ENCODE results near the gene OAS2. TPM values are rescaled to one million over a fixed set of nuclear protein-coding genes. Genes with fewer than 3 reads are reported as not detected.

OAS2 gene
- total and polyA plus RNA-seq, 2 of the 8 experiments (the other 6 are each of a cell fraction or from before 2014, with no cell fraction given), result 0.06 TPM; not detected in 1

DNA sequence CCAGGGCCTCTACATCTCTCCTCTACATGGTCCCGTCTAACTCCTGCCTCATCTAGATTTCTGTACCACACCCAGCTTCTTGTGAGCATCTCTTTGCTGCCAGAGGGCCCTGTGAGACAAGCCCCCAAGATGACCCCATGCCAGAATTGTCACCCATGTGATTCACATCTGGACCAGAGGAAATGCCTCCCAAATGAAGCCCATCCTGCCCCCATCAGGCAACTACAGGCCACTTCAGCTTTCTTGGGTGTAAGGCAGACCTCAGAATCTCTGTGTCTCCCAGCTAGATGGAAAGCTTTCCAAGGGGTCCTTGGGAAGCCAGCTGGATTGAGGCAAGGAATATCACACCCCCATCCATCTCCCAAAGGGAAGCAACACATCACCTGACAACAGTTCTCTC is 49.3 kb upstream of the OAS2 start:
- no peaks in the 10 kb centered on the region for H3K79me1 ChIP-seq (ENCODE audit: low read depth, low read length)
- H3K18ac ChIP-seq (ENCODE audit: extremely low read depth, low read length), result no peak overlapping the region
- no peak overlapping the region for H2BK12ac ChIP-seq (ENCODE audit: low read depth, low read length)
- no peak for DNase-seq (ENCODE audit: low read depth in 1 of 2, low spot score in 2 of 2)
- no peak overlapping the region for H2BK120ac ChIP-seq (replicated peaks; ENCODE audit: low read depth, low read length)
- H3K4me3 ChIP-seq (ENCODE audit: extremely low read depth in 1 of 4, insufficient read depth in 2 of 4, low read depth in 3 of 4, low read length in 4 of 4), result no peak overlapping the region
- no peak overlapping the region for H2BK20ac ChIP-seq (ENCODE audit: low read length)
- H4K91ac ChIP-seq (replicated peaks; ENCODE audit: insufficient read length, low read length), result no peak overlapping the region
- H3K9ac ChIP-seq (replicated peaks in 1 of 4; ENCODE audit: extremely low read depth in 1 of 4, low read depth in 3 of 4, low read length in 3 of 4), result no peak overlapping the region
- no peak overlapping the region for H3K23ac ChIP-seq (ENCODE audit: insufficient read length)
- TF ChIP-seq SUZ12 (IDR thresholded peaks at IDR 0.05; ENCODE audit: low read length) (no peak), SIRT6 (IDR thresholded peaks at IDR 0.05; ENCODE audit: low read length) (no peak), RAD21 (IDR thresholded peaks at IDR 0.05 in 1 of 2, conservative IDR thresholded peaks at IDR 0.05 in 1 of 2; ENCODE audit: low read depth in 2 of 2, low read length in 2 of 2) (peak; percentile 57 to 74)
- TF ChIP-seq, protein P1, sequence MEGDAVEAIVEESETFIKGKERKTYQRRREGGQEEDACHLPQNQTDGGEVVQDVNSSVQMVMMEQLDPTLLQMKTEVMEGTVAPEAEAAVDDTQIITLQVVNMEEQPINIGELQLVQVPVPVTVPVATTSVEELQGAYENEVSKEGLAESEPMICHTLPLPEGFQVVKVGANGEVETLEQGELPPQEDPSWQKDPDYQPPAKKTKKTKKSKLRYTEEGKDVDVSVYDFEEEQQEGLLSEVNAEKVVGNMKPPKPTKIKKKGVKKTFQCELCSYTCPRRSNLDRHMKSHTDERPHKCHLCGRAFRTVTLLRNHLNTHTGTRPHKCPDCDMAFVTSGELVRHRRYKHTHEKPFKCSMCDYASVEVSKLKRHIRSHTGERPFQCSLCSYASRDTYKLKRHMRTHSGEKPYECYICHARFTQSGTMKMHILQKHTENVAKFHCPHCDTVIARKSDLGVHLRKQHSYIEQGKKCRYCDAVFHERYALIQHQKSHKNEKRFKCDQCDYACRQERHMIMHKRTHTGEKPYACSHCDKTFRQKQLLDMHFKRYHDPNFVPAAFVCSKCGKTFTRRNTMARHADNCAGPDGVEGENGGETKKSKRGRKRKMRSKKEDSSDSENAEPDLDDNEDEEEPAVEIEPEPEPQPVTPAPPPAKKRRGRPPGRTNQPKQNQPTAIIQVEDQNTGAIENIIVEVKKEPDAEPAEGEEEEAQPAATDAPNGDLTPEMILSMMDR (IDR thresholded peaks at IDR 0.05; ENCODE audit: control extremely low read depth in 1 of 3, insufficient read depth in 1 of 3, low read depth in 1 of 3, low read length in 3 of 3), result peak; percentile 37 to 60 (median 48)
- no peak overlapping the region for H3K4ac ChIP-seq (replicated peaks; ENCODE audit: insufficient read length, low read depth, low read length)
- H3K23me2 ChIP-seq (ENCODE audit: low read depth, low read length), result no peaks in the 10 kb centered on the region
- no peaks in the 10 kb centered on the region for H3K36me3 ChIP-seq (ENCODE audit: control insufficient read depth in 2 of 4, insufficient read depth in 4 of 4, low read length in 3 of 4)
- no peak overlapping the region for H3K27ac ChIP-seq (ENCODE audit: low read depth, low read length)
- H3K79me2 ChIP-seq (ENCODE audit: control insufficient read depth in 1 of 2, insufficient read depth in 2 of 2, low read length in 2 of 2), result no peaks in the 10 kb centered on the region
- H2AFZ ChIP-seq (ENCODE audit: low read length), result no peak overlapping the region
- H3K56ac ChIP-seq (replicated peaks; ENCODE audit: insufficient read length, low read depth, low read length), result no peak overlapping the region
- POLR2A ChIA-PET (ENCODE audit: partially characterized antibody), result no interaction called here
- H3K27me3 ChIP-seq (replicated peaks in 1 of 4; ENCODE audit: control insufficient read depth in 3 of 4, extremely low read depth in 1 of 4, insufficient read depth in 3 of 4, low read length in 3 of 4), result no peaks in the 10 kb centered on the region
- H3K9me3 ChIP-seq (ENCODE audit: insufficient read depth in 2 of 2, low read depth in 1 of 2, low read length in 1 of 2), result peaks cover 0 to 12% of the 10 kb centered on the region in 2 experiments; a peak in 2 of 4 replicates
- peaks cover 0 to 5% (median 0%) of the 10 kb centered on the region in 4 experiments; a peak in 2 of 7 replicates for H3K4me1 ChIP-seq (replicated peaks in 1 of 4; ENCODE audit: control insufficient read depth in 3 of 4, insufficient read depth in 4 of 4, low read length in 3 of 4)
- FAIRE-seq, result no peak
- CTCF ChIA-PET (ENCODE audit: partially characterized antibody), result interaction anchor here (0.6 to 1.8 kb wide), 9 partner anchors 9 to 478 kb away, joined by 3 to 7 read pairs (median 3); partner anchors contain the start of gene OAS3
- H3K4me2 ChIP-seq (ENCODE audit: insufficient read depth in 1 of 2, low read depth in 2 of 2, low read length in 2 of 2), result no peak overlapping the region
- H2BK15ac ChIP-seq (ENCODE audit: low read length), result no peak overlapping the region
- H4K8ac ChIP-seq (ENCODE audit: extremely low read depth, insufficient read depth, low read length), result no peak overlapping the region
- WGBS, 2 experiments (ENCODE audit: extremely low coverage in 1 of 2, insufficient coverage in 1 of 2, insufficient read length in 1 of 2, insufficient replicate concordance in 2 of 2, low coverage in 1 of 2, low lambda C conversion rate in 2 of 2, missing lambda C conversion rate in 1 of 2), result 85% methylated on average over 1 of the region's 1 CpG; no CpG with 5 or more reads in 1 of the 2 experiments
- H3K14ac ChIP-seq (ENCODE audit: insufficient read length), result no peak overlapping the region
- H4K20me1 ChIP-seq (replicated peaks in 1 of 2; ENCODE audit: control insufficient read depth in 1 of 2, insufficient read depth in 2 of 2, low read length in 2 of 2), result no peaks in the 10 kb centered on the region
- H2BK5ac ChIP-seq (ENCODE audit: low read depth, low read length), result no peak overlapping the region
- no peak overlapping the region for H4K5ac ChIP-seq (ENCODE audit: insufficient read length, low read depth, low read length)
- H2AK5ac ChIP-seq (ENCODE audit: low read depth, low read length), result no peak overlapping the region
